Activated CD4-positive, alpha-beta T cell treated with anti-CD3 and anti-CD28 coated beads, Interleukin-2, amount 10 ng/mL, durations not matched to agents 24 days and 14 days (primary cell): Measurements from ENCODE around the gene EPHA4. TPM values are rescaled to one million over a fixed set of nuclear protein-coding genes. Genes with fewer than 3 reads are reported as not detected.

Experiments used
- DNase-seq: peaks from one replicate; pipeline ENCODE4 v3.0.0; 2022
- H3K27ac Mint-ChIP-seq: one replicate; pipeline ENCODE4 v1.8.0; 2022; ENCODE audit warnings: mild to moderate bottlenecking, mixed read lengths
- H3K27me3 Mint-ChIP-seq: one replicate; pipeline ENCODE4 v1.8.0; 2022; ENCODE audit warnings: mixed read lengths
- H3K36me3 Mint-ChIP-seq: one replicate; pipeline ENCODE4 v1.8.0; 2022; ENCODE audit warnings: low read depth, mild to moderate bottlenecking, mixed read lengths
- H3K4me1 Mint-ChIP-seq: one replicate; pipeline ENCODE4 v1.8.0; 2021; ENCODE audit warnings: mixed read lengths
- H3K4me3 Mint-ChIP-seq: one replicate; pipeline ENCODE4 v1.8.0; 2022; ENCODE audit warnings: mild to moderate bottlenecking, moderate library complexity, mixed read lengths
- H3K9me3 Mint-ChIP-seq: one replicate; pipeline ENCODE4 v1.8.0; 2021; ENCODE audit warnings: mixed read lengths
- intact Hi-C: fragments of 100-400 bp; cut with micrococcal nuclease; formaldehyde crosslinking; loops from one replicate; pipeline ENCODE4 v1.15.1; 2023
- total RNA-seq: library from RNA; stranded (reverse); gene quantifications from 2 replicates; pipeline ENCODE4 v1.2.3, GENCODE V29; 2022

The EPHA4 gene
- total RNA-seq, 1 donor from 2014 or later, result 0.63 TPM

DNA sequence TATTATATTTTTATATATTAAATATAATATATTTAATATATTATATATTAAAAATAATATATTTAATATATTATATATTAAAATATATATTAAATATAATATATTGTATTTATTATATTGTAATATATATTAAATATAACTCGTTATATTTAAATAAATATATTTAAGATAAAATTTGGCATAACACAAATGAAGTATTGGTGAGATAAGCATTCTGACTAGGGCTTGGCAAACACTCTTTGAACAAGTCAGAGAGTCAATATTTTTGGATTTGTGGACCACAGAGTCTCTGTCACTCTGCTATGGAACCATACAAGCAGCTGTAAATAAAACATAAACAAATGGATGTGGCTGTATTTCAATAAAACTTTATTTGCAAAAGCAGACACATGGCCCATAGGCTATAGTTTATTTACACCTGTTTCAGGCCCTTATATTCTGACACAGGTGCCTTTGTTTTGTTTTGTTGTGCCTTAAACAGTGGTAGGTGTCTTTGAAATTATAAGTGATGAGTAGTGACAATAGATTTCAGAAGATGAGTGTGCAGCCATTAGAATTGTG is 190.1 kb downstream of the EPHA4 start:
- H3K9me3 Mint-ChIP-seq, result no peaks in the 10 kb centered on the region
- H3K27me3 Mint-ChIP-seq, result peaks cover 3% of the 10 kb centered on the region
- no peak overlapping the region for H3K27ac Mint-ChIP-seq
- intact Hi-C loops, result no loop called here
- no peak overlapping the region for H3K4me3 Mint-ChIP-seq
- DNase-seq, result no peak
- H3K36me3 Mint-ChIP-seq, result no peaks in the 10 kb centered on the region
- no peaks in the 10 kb centered on the region for H3K4me1 Mint-ChIP-seq

DNA sequence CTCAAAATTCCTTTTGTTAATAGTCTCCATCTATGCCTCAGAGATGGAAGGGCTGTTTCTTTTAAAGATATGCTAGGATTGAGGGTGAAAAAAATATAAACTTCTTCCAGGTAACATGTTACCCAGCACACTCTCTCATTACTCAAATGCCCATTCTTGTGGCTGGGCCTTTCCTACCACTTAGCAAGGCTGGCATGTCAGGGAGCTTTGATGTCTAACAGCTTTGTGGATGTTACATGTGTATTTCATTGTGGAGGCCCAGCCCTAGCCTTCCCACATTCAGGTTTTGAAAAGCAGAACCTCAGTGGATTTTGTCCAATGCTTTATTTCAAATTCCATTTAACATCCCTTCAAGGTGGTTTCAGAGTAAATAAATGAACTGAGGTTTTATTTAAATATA is 191.4 kb downstream of the EPHA4 start:
- no peaks in the 10 kb centered on the region for H3K9me3 Mint-ChIP-seq
- no peaks in the 10 kb centered on the region for H3K4me1 Mint-ChIP-seq
- no peak for DNase-seq
- H3K36me3 Mint-ChIP-seq, result no peaks in the 10 kb centered on the region
- H3K4me3 Mint-ChIP-seq, result no peak overlapping the region
- intact Hi-C loops, result no loop called here
- H3K27me3 Mint-ChIP-seq, result peaks cover 5% of the 10 kb centered on the region
- H3K27ac Mint-ChIP-seq, result no peak overlapping the region

DNA sequence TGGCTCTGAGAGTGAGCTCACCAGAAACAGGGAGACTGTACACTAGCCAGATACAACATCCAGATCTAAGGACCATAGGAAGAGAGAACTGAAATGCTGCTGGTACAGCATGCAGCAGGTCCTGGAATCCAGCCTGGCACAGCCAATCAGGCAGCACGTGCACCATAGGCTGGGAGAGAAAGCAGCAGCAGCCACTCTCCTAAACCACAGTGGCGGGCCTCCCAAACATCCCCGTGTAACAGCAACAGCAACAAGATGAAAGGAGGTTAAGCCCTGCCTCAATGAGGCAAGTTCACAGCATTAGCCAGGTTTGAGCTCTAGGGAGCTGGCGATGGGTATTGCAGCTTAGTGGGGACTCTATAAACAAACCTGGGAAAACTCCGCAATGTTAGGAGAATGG is 192.0 kb downstream of the EPHA4 start:
- H3K36me3 Mint-ChIP-seq, result no peaks in the 10 kb centered on the region
- no peak for DNase-seq
- intact Hi-C loops, result no loop called here

DNA sequence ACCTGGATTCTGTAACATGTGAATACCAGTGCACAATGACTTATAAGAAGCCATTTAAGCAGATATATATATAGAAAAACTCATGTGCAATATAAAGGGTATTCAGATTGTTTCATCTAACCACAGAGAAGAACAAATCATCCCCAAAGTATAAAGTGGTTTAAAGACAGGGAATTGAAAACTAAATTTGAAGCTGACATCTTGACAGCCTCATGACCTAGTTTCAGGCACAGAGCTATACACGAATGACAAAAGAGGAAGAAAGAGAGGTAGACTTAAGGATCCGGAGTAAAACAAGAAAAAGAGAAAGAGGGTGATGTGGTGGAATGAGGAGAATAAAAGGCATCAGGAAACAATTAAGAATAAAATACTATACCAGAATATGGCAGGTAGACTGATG is 194.5 kb downstream of the EPHA4 start:
- Mint-ChIP-seq H3K4me3 (no peak overlapping the region), H3K9me3 (no peaks in the 10 kb centered on the region), H3K27ac (no peak overlapping the region), H3K27me3 (peaks cover 5% of the 10 kb centered on the region), H3K36me3 (no peaks in the 10 kb centered on the region), H3K4me1 (no peaks in the 10 kb centered on the region)
- no peak for DNase-seq
- intact Hi-C loops, result loop anchor here (5.0 kb wide), 1 partner anchor 195 kb away; the partner anchor contains the start of gene EPHA4

More for the DNA sequence above, 192.0 kb downstream of the EPHA4 start:
- H3K27ac Mint-ChIP-seq, result no peak overlapping the region
- no peaks in the 10 kb centered on the region for H3K9me3 Mint-ChIP-seq
- no peaks in the 10 kb centered on the region for H3K4me1 Mint-ChIP-seq
- H3K4me3 Mint-ChIP-seq, result no peak overlapping the region
- peaks cover 5% of the 10 kb centered on the region for H3K27me3 Mint-ChIP-seq

- Mint-ChIP-seq H3K27me3 (peaks cover 6% of the 10 kb centered on the region), H3K4me1 (no peaks in the 10 kb centered on the region), H3K27ac (no peak overlapping the region), H3K4me3 (no peak overlapping the region), H3K9me3 (no peaks in the 10 kb centered on the region), H3K36me3 (no peaks in the 10 kb centered on the region)
- no peak for DNase-seq
- intact Hi-C loops, result loop anchor here (5.0 kb wide), 1 partner anchor 195 kb away; the partner anchor contains the start of gene EPHA4
These were observed 195.0 kb downstream of the EPHA4 start for GRCh38 chr2:221377066-221377465.

DNA sequence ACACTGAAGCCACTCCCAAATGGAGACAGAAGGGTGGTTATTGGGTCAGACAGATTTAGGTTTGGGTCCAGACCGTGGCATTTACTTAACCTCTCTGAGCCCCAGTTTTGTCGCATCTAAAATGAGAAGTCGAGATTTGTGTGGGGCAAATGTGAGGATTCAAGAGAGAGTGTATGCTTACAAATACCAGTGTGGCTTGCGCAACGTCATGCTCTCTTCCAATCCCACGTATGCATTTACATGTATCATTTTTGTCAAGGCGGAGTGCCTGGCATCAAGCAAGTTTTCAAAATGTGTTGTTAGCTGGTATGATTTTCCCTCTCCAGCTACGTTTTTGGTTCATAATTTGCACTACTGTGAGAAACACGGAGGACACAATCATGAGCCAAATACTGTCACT is 197.9 kb downstream of the EPHA4 start:
- intact Hi-C loops, result no loop called here
- H3K4me3 Mint-ChIP-seq, result no peak overlapping the region
- DNase-seq, result no peak
- no peaks in the 10 kb centered on the region for H3K4me1 Mint-ChIP-seq
- no peaks in the 10 kb centered on the region for H3K9me3 Mint-ChIP-seq
- H3K27ac Mint-ChIP-seq, result no peak overlapping the region
- H3K27me3 Mint-ChIP-seq, result peaks cover 10% of the 10 kb centered on the region
- no peaks in the 10 kb centered on the region for H3K36me3 Mint-ChIP-seq

DNA sequence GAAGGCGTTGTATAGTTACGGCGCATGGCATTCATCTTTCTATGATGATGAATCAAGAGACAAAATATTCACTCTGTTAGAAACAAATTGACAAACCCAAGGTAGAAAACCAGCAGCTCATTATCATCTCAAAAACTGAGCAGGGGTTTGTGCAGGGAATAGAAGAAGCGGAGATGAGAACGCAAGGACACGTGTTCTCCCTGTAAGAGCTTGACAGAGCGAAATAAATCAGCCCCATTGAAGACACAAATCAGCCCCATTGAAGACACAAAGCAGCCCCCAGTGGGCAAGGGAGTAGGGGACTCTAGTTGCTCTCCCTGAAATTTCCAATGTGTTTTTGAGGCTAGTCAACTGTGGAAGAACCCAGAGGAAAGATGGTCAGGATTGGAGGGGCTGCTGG is 199.2 kb downstream of the EPHA4 start:
- Mint-ChIP-seq H3K36me3 (no peaks in the 10 kb centered on the region), H3K27ac (no peak overlapping the region)
- intact Hi-C loops, result no loop called here

DNA sequence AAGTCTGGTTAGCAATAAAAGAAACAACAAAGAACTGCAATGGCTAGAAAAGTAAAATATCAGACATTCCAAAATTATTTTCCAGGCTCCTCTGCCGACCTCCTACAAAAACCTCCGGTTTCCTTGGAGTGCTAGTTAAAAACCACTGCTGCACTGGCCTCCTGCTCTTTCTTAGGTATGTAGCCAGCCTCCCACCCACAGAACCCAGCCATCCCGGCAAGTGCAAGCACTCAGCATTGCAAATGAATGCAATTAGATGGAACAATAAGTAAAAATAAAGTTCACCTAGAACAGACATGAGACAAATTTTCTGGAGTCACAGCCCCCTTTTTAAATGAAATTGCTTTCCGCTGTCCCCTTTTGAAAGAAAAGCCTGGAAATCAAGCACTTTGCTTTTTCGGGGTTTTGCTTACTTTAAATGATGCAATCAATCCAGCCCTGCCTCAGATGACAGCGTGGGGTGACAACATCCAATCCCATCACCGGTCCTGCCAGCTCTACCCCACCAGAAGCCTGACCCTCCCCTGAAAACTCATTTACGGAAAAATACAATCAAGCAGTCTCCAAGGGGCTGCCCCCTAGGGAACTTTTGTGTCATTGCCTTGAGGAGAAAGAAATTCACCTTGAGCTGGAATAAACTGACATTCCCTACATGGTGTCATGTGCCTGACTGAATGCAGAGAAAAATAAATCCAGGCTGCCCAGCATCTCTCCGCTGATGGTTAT is 199.8 kb downstream of the EPHA4 start:
- DNase-seq, result no peak
- Mint-ChIP-seq H3K27me3 (peaks cover 10% of the 10 kb centered on the region), H3K4me3 (no peak overlapping the region), H3K9me3 (no peaks in the 10 kb centered on the region), H3K36me3 (no peaks in the 10 kb centered on the region), H3K27ac (no peak overlapping the region), H3K4me1 (no peaks in the 10 kb centered on the region)
- intact Hi-C loops, result no loop called here

More for the DNA sequence above, 199.2 kb downstream of the EPHA4 start:
- DNase-seq, result no peak
- peaks cover 10% of the 10 kb centered on the region for H3K27me3 Mint-ChIP-seq
- H3K4me1 Mint-ChIP-seq, result no peaks in the 10 kb centered on the region
- no peaks in the 10 kb centered on the region for H3K9me3 Mint-ChIP-seq
- no peak overlapping the region for H3K4me3 Mint-ChIP-seq

- Mint-ChIP-seq H3K4me1 (no peaks in the 10 kb centered on the region), H3K36me3 (no peaks in the 10 kb centered on the region), H3K27me3 (peaks cover 8% of the 10 kb centered on the region), H3K4me3 (no peak overlapping the region), H3K9me3 (no peaks in the 10 kb centered on the region), H3K27ac (no peak overlapping the region)
- no peak for DNase-seq
- intact Hi-C loops, result no loop called here
These were observed 200.8 kb downstream of the EPHA4 start for GRCh38 chr2:221371347-221371746.

GRCh38 chr2:221370857-221371211 is 201.3 kb downstream of the EPHA4 start:
- intact Hi-C loops, result no loop called here
- Mint-ChIP-seq H3K9me3 (no peaks in the 10 kb centered on the region), H3K27me3 (peaks cover 5% of the 10 kb centered on the region), H3K4me3 (no peak overlapping the region), H3K27ac (no peak overlapping the region), H3K36me3 (no peaks in the 10 kb centered on the region), H3K4me1 (no peaks in the 10 kb centered on the region)
- no peak for DNase-seq

GRCh38 chr2:221370076-221370856 is 201.8 kb downstream of the EPHA4 start:
- DNase-seq, result no peak
- Mint-ChIP-seq H3K4me1 (no peaks in the 10 kb centered on the region), H3K4me3 (no peak overlapping the region), H3K27ac (no peak overlapping the region), H3K27me3 (peaks cover 5% of the 10 kb centered on the region), H3K36me3 (no peaks in the 10 kb centered on the region), H3K9me3 (no peaks in the 10 kb centered on the region)
- intact Hi-C loops, result no loop called here
